Breast epithelium (tissue), 4 donors: ENCODE measurements around the gene DNM3. TPM values are rescaled to one million over a fixed set of nuclear protein-coding genes. Genes with fewer than 3 reads are reported as not detected.

Experiments used
- DNase-seq, 2 donors: peaks; one replicate each; pipeline ENCODE4 v3.0.0-alpha.2; 2019; ENCODE audit warnings: low spot score in 2 of 2
- H3K27ac ChIP-seq, 2 donors: fragments of 200-600 bp; sonication (generic) in 1 of 2; one replicate each; pipeline ENCODE4 v1.5.1; 2016 to 2019; ENCODE audit warnings: mild to moderate bottlenecking in 1 of 2
- H3K27me3 ChIP-seq, 2 donors: fragments of 200-600 bp; sonication (generic) in 1 of 2; one replicate each; pipeline versions ENCODE4 v1.5.1 to v1.6.0; 2017 to 2019; ENCODE audit warnings: control low read depth in 1 of 2, mild to moderate bottlenecking in 1 of 2
- H3K36me3 ChIP-seq: fragments of 200-600 bp; one replicate; pipeline ENCODE4 v1.5.1; 2019
- H3K4me1 ChIP-seq, 2 donors: fragments of 200-600 bp; sonication (generic); one replicate each; pipeline ENCODE4 v1.5.1; 2016 to 2019; ENCODE audit warnings: control low read depth in 1 of 2
- H3K4me3 ChIP-seq, 3 donors: fragments of 200-600 bp; sonication (generic); 1 replicate in 2 of 3; 2 replicates in 1 of 3; pipeline ENCODE4 v1.5.1; 2016 to 2019; ENCODE audit warnings: mild to moderate bottlenecking in 3 of 3, moderate library complexity in 2 of 3
- H3K9me3 ChIP-seq, 2 donors: fragments of 200-600 bp; sonication (generic) in 1 of 2; one replicate each; pipeline ENCODE4 v1.5.1; 2016 to 2019; ENCODE audit warnings: control low read depth in 1 of 2
- CTCF ChIP-seq, 3 donors: fragments of 450-650 bp; IDR thresholded peaks; one replicate each; pipeline ENCODE4 v1.5.1; 2016 to 2017; ENCODE audit warnings: antibody characterized with exemption in 3 of 3, mild to moderate bottlenecking in 3 of 3, moderate library complexity in 3 of 3
- POLR2A ChIP-seq: fragments of 450-650 bp; IDR thresholded peaks from one replicate; pipeline ENCODE4 v1.6.1; 2016; ENCODE audit warnings: antibody characterized with exemption, mild to moderate bottlenecking, moderate library complexity
- POLR2AphosphoS5 ChIP-seq, 3 donors: sonication (generic); formaldehyde crosslinking; IDR thresholded peaks; one replicate each; pipeline ENCODE4 v1.6.1; 2017; ENCODE audit warnings: antibody characterized with exemption in 3 of 3
- intact Hi-C: fragments of 100-400 bp; cut with DNase I; formaldehyde crosslinking; loops from one replicate; pipeline ENCODE4 v1.15.1; 2023; ENCODE audit warnings: low total_unique reads
- total RNA-seq, 3 donors: library from RNA; depleted of rRNA; stranded (reverse); fragments of >200 nt; gene quantifications; one replicate each; pipeline ENCODE4 v1.1.0, GENCODE V29; 2016

Gene DNM3
- total RNA-seq, 3 donors from 2014 or later: 5.1 to 7.5 (median 6.6) TPM

DNA sequence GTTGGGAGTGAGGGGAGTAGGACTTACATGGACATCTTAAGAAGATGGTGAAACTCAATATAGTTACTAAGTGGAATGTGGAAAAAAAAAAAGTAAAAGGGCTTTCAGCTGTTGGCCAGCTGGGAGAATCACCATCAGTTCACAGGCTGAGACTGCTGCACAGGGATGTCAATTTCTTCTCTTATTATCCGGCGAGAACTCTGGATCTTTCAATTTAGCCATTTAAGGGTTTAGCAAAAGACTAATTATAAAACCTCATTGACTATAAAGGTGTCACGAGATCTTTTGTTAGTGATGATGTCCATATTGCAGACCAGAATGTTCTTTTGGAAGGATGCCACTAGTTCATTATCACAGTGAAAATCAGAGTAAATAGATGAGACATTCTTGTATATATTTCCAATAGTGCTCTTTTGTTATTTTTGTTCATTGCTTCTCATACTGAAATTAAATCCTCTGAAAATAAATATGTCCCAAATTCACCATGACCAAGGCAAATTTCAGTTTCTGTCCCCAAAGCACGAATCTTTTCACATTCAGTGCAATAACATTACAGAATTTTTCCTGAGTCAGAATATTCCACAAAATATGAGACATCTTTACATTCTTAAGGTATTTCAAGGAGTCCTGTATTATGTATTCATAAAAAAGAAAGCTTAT lies 266.1 kb downstream of the DNM3 start:
- H3K4me1 ChIP-seq: no peaks in the 10 kb centered on the region
- no peaks in the 10 kb centered on the region for H3K27me3 ChIP-seq
- no peaks in the 10 kb centered on the region for H3K36me3 ChIP-seq
- no peak overlapping the region for H3K4me3 ChIP-seq
- no peak for TF ChIP-seq POLR2AphosphoS5 (IDR thresholded peaks at IDR 0.05)
- no peak for TF ChIP-seq CTCF (IDR thresholded peaks at IDR 0.05)
- no peak for TF ChIP-seq POLR2A
- no peak overlapping the region for H3K27ac ChIP-seq
- H3K9me3 ChIP-seq: no peaks in the 10 kb centered on the region
- no peak for DNase-seq
- intact Hi-C loops: no loop called here

DNA sequence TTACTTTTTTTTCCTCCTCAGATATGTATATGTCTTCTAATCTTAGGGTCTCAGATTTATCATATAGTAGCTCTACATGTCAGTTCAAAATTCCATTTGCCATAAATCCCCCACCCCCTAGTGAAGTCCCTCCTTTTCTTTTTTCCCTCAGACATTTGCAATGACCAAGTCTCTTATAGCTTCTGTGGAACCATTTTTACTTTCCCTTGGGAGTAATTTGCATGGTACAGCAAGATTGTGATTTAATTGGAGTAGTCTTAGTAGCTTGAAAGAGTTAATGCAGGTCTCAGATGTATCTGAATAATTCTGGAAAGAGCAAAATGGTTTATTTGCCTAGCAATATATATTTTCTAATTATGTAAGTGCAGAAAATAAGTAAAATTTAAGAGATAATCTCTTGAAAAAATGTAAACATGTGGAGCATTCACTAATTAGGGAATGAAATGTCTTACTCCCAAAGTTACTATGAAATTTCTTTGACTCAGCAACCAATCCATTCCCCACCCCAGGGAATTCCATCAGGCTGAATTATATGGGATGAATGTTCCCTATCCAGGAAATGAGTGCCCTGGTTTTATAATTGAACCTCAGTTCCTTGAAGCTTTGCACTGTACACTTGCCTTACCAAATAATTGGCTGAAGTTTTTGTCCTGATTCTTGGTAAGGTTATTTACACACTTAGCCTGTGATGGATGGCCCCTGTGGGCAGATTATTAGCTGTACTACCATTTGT lies 267.0 kb downstream of the DNM3 start:
- no peak overlapping the region for H3K4me3 ChIP-seq
- no peaks in the 10 kb centered on the region for H3K27me3 ChIP-seq
- TF ChIP-seq POLR2A: no peak
- no peak for TF ChIP-seq POLR2AphosphoS5 (IDR thresholded peaks at IDR 0.05)
- TF ChIP-seq CTCF (IDR thresholded peaks at IDR 0.05): no peak
- intact Hi-C loops: no loop called here
- no peaks in the 10 kb centered on the region for H3K4me1 ChIP-seq
- DNase-seq: no peak
- no peak overlapping the region for H3K27ac ChIP-seq
- H3K36me3 ChIP-seq: no peaks in the 10 kb centered on the region
- H3K9me3 ChIP-seq: no peaks in the 10 kb centered on the region

GRCh38 chr1:172109359-172109758 lies 268.1 kb downstream of the DNM3 start:
- Histone ChIP-seq H3K4me3 (no peak overlapping the region), H3K36me3 (no peaks in the 10 kb centered on the region), H3K9me3 (no peaks in the 10 kb centered on the region), H3K27me3 (no peaks in the 10 kb centered on the region), H3K27ac (no peak overlapping the region), H3K4me1 (no peaks in the 10 kb centered on the region)
- DNase-seq: no peak
- TF ChIP-seq POLR2A: no peak
- TF ChIP-seq CTCF (IDR thresholded peaks at IDR 0.05): no peak
- no peak for TF ChIP-seq POLR2AphosphoS5 (IDR thresholded peaks at IDR 0.05)
- intact Hi-C loops: no loop called here

DNA sequence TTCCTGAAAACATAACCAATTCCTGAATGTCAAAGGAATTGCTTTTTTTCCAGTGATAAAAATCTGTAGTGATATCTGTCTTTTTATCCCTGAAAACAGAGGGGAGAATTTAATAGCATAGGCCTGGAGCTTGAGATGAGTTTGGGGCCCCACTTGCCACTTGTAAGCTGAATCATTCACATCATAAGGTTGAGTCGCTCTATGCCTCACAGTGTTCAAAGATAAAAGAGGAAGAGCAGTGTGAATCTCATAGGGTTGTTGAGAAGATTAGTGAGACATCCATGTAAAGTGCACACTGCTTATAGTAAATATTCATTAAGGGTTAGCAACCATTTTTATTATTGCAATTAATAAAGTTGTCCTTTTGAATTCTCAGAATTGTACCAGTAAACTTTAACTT lies 271.3 kb downstream of the DNM3 start:
- Histone ChIP-seq H3K36me3 (no peaks in the 10 kb centered on the region), H3K4me3 (no peak overlapping the region), H3K27me3 (no peaks in the 10 kb centered on the region), H3K4me1 (no peaks in the 10 kb centered on the region), H3K27ac (no peak overlapping the region), H3K9me3 (no peaks in the 10 kb centered on the region)
- TF ChIP-seq POLR2AphosphoS5 (IDR thresholded peaks at IDR 0.05) (no peak), CTCF (IDR thresholded peaks at IDR 0.05) (no peak), POLR2A (no peak)
- no peak for DNase-seq
- intact Hi-C loops: no loop called here

GRCh38 chr1:172117800-172118199 lies 276.5 kb downstream of the DNM3 start:
- Histone ChIP-seq H3K4me3 (no peak overlapping the region), H3K27me3 (no peaks in the 10 kb centered on the region), H3K9me3 (no peaks in the 10 kb centered on the region), H3K4me1 (no peaks in the 10 kb centered on the region), H3K27ac (no peak overlapping the region), H3K36me3 (no peaks in the 10 kb centered on the region)
- intact Hi-C loops: no loop called here
- DNase-seq: no peak
- TF ChIP-seq CTCF (IDR thresholded peaks at IDR 0.05) (no peak), POLR2AphosphoS5 (IDR thresholded peaks at IDR 0.05) (no peak), POLR2A (no peak)
